HG02943 (cell line): ENCODE data around the gene PSMD5.
A peak's percentile ranks its signal among the peaks of the same experiment; 100 is the strongest.

Experiments
- ATAC-seq: cut with Tn5 transposase; IDR thresholded peaks from one replicate; pipeline ENCODE4 v1.9.1; 2021; ENCODE audit warnings: mild to moderate bottlenecking, low read depth, moderate library complexity; ENCODE audit not compliant: unreplicated experiment

Gene PSMD5

DNA sequence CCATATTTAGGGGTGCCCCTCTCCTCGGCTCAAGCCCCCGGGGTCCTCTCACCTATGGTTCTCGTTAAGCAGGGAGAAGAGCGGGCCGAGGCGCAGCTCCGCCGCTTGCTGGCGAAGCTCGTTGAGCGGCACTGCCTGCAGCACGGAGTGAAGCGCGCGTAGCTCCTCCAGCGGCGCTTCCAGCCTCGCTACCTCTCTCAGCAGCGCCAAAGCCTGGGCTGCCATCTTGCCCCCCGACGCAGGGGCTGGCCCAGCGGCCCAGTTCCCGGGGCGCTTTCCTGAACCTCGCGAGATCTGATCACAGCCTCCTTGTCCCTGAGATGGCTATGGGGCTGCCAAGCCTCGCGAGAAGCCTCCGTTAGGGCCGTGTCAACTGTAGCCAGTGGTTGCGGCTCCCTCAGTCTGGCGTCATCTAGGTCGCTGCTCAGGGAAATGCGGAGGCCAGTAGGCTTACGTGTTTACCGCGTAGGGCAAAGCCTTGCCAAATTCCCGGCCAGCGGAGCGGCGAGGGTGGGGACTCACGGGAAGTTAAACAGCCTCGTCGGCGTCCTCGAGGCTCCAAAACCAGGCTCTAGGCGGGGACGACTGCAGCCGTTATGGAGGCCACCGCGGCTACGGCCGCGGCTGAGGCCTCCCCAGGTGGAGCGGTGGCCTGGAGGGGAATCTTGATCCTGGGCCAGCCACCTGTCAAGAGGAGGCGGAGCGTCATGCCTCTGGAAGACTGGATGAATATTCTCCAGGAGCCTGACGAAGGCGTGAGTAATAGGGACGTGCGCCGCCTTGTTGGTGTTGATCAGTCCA, at the start of gene PSMD5:
TSS of gene PSMD5 (minus strand) at position 238 of the 801 bp plus-strand sequence. CDS start at position 225, 13 bp downstream.
- ATAC-seq = peak; percentile 99

DNA sequence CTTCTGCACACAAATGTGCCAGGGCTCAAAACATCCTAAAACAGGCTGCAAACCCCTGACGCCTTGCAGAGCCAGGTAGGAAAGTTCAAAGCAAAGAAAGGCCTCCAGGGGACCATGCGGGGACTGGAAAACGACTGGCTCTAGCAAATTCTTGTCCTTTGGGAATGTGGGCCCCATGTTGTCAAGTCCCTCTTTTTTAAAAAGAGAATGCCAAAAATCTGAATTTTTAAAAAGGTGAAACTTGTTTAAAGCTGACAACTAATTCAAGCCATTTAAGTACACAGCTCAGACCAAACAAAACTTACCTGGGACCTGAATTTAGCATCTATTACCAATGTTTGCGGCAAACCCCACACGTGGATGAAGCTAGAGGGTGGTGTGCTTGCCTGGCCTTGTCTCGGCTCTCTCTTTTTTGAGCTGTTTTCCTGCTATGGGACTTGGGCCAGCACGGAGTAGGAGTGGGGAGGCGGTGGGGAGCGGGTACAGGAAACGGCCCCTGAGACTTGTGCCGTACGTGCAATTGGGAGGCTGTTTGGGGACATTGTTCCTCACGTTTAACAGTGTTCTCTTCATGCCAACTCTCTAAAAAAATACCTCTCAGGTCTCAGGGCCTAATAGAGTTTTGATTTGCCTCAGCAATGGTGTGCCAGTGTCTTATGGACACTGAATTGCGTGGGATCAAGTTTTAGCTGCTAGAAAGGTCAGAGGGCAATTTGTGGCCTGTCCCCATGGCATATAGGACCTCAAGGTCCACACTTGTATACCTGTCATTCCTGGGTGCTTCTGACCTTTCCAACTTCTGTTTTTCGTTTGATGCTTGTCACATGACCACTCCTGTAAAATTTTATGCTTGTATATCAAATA, 49.4 kb upstream of the PSMD5 start:
- peak; percentile 38 for ATAC-seq

DNA sequence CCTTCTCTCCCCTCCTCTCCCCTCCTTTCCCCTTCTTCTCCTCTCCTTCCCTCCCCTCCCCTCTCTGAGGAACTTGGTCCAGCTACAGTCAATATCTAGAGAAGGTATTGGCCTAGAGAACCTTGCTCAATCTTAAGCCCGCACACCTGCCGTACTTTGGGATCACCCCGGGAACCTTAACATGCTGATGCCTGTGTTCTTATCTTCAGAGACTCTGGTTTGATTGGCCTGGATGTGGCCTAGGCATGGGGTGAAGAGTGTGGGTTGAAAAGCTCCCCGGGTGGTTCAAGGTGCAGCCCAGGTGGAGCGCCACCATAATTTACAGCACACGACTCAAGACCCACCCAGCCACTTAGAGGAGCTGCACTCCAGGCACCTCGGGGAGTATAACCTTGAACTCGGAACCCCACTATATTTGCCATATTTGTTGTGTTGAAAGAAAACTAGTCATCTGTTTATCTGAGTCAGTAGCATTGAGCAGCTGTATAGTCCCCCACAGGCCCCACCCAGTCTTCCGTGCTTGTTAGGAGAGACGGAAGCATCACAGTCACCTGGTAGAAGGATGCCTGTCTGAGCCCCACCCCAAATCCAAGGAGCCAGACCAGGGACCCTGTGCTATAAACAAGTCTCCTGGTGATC, 48.6 kb upstream of the PSMD5 start:
- ATAC-seq = no peak

DNA sequence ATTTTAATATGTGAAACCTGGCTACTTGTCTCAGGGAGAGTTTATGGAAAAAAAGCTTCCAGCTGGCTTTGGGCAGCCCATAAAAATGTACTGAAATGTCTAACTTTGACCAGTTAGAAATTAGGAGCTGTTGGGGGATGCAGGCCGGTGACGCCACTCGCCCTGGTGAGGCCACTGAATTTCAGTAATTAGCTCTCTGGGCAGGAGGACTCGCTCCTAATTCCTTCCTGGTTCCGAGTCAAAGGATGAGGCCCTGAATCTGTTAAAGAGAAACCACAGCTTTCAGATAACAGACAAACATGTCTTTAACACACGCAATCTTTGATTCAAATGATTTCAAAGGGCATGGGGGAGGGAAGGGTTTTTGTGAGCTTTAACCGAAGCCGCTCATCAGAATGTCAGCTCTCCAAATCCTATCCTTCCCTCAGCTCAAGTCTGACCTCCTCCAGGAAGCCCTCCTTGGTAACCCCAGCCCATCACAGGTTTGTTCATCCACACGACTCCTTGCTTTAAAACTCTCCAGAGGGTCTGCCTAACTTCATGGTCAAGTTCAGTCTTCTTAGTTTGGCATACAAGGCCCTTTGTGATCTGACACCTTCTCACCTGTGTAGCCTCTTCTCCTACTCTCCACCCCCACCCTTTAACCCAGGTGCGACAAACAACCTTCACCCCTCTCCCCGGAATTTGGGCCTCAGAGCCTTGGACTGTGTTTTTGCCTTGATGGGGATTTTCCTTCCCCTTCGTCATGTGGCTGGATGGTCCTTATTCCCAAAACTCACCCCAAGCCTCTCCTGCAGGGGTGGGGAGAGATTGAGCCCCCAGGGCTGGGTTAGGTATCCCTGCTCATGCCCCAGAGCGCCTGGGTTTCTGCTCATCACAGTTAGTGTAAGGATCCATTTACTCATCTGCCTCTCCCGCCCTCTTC, 47.9 kb upstream of the PSMD5 start:
- no peak for ATAC-seq

DNA sequence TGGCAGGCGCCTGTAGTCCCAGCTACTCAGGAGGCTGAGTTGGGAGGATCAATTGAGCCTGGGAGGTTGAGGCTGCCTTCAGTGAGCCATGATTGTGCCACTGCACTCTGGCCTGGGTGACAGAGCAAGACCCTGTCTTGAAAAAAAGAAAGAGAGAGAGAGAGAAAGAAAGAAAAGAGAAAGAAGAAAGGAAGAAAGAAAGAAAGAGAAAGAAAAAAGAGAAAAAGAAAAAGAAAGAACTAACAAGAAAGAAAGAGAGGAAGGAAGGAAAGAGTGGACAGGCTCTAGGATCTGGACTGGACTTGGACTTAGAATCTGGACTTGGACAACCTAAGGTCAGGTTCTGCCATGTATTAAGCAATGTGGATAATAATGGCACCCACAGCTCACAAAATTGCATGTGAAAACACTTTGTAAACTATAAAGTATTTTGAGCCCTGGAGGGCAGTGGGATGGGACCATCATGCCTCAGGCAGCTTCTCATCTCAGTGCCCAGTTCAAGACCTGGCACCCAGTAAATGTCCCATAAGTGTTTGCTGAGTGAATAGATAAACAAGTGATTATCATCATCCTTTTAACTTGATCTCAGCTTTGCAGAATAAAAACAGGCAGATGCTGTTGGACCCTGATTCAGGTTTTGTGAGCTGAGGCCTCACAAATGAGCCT, 47.0 kb upstream of the PSMD5 start:
- ATAC-seq = no peak

DNA sequence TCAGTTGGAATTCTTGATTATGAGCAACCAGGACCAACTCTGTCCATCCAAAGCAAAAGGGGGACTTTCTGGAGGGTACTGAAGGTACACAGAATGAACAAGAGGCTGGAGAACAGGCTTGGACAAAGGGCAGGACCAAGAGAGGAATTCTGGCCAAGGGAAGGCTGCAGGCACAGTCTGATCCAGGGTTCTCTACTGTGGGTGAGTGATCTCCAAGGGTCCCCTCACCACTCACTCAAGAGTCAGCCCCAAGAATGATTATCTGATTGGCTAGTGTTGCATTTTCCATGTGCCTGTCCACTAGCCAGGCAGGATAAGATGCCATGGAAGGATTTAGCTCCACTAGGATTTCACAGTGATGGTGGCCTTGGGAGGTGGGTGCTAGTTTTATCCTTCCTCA, 45.9 kb upstream of the PSMD5 start:
- ATAC-seq = no peak

DNA sequence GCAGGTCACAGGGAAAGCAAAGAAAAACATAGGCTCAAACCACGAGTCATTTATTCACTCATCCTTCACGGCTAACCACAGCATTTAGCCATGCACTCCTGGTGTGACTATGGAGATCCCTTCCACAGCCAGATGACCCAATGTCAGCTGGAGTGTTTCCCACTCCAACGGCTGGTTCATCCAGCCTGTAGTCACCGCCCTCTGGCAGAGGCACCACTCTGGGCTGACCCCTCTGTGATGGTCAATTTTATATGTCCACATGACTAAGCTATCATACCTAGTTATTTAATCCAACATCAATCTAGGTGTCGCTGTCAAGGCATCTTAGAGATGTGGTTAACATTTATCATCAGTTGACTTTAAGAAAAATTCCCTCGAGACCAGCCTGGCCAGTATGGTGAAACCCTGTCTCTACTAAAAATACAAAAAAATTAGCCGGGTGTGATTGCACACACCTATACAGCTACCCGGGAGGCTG, 43.8 kb upstream of the PSMD5 start:
- ATAC-seq = no peak

DNA sequence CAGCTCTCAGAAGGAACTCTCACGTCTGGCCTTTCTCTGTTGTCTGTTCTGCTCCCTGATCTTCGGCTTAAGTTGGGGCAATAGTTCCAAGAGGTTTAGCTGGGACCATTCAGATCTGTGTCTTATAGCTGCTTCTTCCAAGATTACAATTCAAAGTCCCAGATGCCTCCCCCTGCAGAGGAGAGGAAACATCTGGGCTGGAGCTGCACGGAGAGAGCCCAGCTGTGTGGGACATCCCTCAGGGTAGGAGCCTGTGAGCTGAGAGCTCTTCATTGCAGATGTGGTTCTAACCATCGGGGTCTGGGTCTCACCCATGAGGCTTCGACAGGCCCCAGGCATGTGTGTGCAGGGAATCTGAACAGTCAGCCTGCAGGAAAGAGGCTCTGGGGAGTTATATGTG, 43.2 kb upstream of the PSMD5 start:
- ATAC-seq = no peak

DNA sequence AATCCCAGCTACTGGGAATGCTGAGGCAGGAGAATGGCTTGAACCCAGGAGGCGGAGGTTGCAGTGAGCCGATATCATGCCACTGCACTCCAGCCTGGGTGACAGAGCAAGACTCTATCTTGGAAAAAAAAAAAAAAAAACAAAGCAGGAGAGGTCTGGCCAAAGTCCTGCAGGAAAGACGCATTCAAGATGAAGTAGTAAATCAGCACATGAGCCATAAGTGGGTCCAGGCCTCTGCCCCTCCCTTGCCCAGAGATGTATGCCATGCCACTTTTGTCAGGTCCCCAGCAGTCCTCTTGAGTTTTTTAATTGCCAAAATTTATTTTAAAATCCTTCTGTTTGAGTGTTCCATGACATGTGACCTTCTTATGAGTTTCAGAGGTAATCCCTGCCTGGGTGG, 42.7 kb upstream of the PSMD5 start:
- no peak for ATAC-seq

DNA sequence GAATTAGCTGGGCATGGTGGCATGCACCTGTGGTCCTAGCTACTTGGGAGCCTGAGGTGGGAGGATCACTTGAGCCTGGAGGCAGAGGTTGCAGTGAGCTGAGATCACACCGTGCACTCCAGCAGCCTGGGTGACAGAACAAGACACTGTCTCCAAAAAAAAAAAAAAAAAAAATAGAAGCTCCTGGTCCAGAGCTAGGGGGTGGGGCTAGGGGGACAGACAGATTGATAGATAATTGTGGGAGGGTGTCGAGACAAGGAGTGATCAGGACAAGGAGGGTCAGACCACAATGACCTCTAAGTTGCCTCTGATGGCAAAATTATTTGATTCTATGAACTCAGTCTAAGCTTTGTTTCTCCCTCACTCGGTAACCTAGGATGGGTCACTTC, 40.9 kb upstream of the PSMD5 start:
- ATAC-seq = no peak

DNA sequence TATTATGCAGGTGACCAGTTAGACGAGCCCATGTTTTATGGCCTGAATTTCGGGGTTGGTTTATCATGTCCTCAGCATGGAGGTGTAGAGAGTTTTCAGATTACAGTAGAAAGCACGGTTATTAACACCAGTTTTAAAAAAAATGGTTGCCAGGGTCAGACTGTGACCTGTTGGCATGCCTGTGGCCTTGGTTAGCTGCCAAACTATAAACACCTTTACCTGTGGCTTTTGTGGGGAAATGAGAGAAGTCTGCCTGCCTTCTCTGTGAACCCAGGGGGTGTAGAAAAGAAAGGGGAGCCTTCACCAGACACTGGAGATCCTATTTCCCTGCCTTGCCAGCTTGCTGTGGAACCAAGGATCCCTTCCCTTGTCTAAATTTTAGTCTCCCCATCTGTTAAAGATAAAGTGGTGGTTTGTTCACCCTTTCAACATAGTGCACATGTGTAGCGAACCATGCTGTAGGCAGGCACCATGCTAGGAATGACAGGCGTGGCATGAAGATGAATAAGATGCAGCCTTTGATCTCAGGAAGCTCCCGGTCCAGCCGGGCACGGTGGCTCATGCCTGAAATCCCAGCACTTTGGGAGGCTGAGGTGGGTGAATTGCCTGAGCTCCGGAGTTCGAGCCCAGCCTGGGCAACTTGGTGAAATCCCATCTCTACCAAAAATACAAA, 40.3 kb upstream of the PSMD5 start:
- ATAC-seq = no peak

DNA sequence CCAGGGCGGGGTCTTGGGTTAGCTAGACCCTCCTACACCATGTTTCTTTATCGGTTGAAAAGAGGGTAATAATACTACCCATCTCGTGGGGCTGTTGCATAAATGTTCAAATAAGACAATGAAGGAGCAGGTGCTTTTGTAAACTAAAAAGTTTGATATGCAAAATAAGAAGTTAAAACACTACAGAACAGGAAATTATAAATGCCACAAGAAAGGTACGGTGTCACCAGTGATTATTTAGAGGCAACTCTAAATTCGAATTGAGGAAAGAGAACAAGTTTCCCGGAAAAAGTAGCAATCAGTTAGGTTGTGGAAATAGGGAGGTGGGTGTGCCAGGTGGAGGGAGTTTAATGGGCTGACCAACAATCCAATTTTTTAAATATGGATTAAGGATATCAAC, 36.7 kb upstream of the PSMD5 start:
- ATAC-seq = no peak

DNA sequence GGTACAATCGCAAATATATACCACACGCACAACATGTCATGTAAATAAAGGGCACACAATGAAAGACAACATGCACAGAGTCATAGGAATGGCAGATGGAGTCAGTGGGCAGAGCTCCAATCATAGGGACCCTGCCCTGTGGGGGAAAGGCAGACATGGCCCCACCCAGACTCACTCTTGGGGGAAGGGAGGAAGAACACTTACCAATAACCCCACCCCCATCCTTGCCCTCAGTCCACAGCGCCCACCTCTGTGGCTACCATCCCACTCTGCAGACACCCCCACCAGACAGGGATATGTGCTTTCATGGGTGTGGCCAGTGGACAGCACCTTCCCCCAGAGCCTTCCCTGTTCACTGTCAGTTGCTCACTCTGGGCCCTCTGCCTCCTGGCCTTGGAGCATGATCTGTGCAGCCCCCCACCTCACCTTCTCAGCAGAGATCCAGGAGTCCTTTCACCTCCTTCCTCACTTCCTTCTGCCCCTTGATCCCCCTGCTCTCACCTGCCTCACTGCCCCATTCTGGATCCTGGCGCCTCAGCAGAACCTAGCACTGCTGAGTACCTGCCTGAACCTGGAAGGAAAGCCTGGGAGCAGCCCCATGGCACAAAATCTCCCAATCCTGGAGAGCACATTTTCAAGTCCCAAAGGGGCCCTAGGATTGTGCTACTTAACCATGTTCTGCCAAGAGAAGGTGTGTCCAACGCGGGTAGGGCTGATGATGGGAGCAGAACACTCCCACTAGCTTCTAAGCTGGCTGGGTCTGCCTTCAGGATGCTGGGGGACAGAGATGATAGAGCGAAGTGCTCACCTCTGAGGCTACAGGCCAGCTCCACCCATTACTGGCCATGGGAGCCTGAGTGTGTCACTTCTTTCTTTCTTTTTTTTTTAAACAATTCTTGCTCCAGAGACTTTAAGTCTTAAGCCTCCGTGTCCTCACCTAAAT, 35.7 kb upstream of the PSMD5 start:
- ATAC-seq = no peak

DNA sequence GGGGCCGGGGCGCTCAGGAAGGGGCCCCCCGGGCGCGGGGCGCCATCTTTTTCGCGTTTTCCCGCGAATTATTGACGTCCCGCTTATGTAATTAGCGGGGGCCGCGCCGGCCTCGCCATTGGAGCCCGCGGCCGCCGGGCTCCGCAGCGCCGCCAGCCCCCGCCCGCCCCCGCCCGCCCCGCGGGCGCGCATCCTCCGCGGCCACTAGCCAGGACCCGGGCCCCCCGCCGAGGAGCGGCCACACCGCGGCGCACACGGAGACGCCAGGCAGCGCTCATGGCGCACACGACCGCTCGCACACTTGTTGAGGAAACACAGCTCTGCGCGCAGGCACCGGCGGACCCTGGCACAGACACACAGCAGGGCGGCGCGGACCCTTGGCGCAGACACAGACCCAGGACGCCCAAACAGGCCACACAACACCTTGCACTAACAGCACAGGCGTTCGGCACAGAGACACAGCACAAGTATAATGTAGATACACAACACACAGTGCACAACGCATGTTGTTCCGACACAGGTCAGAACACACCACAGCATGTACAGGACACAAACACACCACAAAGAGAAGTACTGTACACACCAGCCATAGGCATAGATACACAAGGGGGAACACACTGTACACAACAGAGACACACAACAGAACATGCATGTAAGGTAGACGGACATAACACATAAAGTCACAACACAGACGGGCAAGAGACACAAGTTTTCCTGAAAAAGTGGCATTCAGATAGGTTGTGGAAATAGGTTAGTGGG, 34.7 kb upstream of the PSMD5 start:
- ATAC-seq = peak; percentile 24

DNA sequence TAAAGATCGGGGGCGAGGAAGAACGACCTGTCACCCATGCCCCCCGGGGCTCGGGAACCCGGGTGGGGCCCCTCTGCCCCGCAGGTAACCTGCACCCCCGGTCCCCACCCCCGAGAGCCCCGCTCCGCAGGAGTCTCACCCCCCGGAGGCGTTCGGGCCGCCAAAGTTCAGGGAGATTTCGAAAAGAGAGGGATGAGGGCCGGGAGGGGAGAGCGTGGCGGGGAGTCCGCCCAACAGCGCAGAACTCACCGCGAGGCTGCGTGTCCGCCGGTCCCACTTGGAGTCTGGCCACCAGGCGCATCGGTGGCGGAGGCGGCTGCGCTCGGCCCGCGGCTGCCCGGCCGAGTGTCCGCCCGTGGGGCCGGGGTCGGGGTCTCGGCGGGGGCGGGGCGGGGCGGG, 34.1 kb upstream of the PSMD5 start, which contains the start of gene PHF19:
TSS of gene PHF19 (minus strand) at position 347 of the 399 bp plus-strand sequence. CDS start 2,447 bp downstream, outside the sequence.
- ATAC-seq = peak; percentile 13

DNA sequence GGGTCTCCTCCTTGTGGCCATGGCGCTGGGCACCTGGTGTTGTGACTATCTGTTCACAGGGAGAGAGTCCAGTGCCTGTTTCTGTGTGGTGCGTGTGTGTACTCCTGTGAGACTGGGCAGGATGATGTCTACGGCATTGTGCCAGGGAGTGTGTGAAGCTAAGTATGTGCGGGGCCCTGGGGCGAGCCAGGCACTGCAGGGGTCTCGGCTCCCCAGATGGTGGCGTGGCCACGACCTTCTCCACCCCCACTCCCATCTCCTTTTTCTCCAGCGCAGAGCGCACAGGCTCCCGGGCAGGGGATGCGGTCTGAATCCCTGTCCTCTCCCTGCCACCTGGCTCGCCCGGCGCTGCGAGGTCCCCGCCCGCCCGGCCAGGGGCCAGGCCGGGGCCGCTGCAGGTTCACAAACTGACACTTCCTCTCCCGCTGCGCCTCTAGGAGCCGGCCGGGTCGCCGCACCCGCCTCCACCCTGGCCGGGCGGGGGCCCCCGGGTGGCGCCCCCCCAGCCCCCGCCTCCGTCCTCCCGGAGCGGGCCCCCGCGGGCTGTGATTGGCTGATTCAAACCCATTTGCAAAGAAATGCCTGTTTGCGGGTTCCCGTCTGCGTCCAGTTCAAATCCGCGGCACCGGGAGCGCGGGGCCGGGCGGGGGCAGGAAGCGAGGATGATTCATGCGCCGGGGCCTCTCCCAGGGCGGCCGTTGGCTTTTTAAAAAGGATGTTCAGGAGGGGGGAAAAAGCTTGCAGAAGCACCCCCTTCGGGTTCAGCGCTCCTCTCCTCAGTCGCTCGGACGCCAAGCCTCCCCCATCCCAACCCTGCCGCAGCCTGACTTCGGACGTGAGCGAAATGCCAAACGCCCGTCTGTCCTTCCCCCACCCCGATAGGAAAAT, 33.5 kb upstream of the PSMD5 start:
- peak; percentile 52 for ATAC-seq
